HG02588 (cell line): ENCODE measurements around the gene GRAMD4.
A peak's percentile ranks its signal among the peaks of the same experiment; 100 is the strongest.

Experiments used
- ATAC-seq: cut with Tn5 transposase; IDR thresholded peaks from one replicate; pipeline ENCODE4 v1.9.1; 2021; ENCODE audit warnings: mild to moderate bottlenecking, moderate library complexity; ENCODE audit not compliant: unreplicated experiment

GRAMD4 gene, protein sequence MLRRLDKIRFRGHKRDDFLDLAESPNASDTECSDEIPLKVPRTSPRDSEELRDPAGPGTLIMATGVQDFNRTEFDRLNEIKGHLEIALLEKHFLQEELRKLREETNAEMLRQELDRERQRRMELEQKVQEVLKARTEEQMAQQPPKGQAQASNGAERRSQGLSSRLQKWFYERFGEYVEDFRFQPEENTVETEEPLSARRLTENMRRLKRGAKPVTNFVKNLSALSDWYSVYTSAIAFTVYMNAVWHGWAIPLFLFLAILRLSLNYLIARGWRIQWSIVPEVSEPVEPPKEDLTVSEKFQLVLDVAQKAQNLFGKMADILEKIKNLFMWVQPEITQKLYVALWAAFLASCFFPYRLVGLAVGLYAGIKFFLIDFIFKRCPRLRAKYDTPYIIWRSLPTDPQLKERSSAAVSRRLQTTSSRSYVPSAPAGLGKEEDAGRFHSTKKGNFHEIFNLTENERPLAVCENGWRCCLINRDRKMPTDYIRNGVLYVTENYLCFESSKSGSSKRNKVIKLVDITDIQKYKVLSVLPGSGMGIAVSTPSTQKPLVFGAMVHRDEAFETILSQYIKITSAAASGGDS

DNA sequence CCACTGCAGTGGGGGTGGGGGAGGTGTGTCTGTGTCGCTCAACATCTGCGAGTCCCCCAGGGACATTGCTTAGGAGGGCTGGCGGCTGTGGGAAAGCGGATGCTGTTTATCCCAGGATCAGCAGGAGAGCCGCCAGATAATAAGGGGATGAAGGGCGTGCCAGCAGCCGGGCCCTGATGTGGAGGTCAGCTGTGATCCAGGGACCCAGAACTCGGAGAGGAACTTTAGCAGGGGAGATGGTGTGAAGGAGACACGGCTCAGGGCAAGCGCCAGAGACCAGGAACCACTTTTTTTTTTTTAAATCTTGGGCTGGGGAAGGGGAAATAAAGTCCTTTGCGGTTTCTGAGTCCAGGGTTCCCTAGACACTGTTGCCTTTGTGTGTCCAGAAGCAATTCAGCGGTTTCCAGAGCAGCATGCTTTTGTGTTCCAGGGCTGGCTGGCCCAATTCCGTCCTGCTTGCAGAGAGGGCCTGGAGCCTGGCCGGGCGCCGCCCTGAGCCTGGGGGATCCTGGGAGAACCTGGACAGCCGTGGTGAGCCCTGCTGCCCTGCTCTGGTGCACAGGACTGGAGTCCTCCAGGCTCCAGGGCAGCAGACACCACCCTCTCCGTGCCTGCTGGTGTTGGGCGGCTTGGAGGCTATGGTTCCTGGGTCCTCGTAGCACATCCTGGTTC is at the start of gene GRAMD4:
Gene GRAMD4 (plus strand): TSS at position 557 of the 672 bp plus-strand sequence. CDS start 6,414 bp downstream, outside the sequence.
- no peak for ATAC-seq

DNA sequence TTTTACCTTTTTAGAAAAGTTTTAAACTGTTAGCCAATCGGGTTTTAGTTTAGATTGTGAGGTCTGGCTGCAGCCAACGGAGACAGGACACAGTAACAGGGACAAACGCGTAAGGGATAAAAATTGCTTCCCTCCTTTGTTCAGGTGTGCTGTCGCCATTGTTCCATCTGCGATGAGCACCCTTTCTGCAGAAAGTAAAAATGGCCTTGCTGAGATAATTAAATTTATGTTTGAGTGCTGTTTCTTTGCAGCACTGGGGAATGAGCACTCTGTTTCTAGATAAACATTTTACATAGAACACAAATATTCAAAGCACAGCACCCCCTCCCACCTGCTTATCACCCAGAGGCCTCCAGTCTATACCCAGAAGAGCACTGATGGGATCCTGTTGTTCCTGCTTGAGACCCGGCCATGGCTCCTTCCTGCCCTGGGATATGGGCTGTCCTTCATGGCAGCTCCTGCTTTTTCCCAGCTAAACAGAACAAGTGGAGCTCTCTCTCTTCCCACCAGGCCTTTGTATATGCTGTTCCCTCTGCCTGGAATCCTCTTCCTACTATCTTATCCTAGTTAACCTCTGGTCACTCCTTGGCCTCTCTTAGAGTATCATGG is 48.4 kb upstream of the GRAMD4 start:
- ATAC-seq: no peak

DNA sequence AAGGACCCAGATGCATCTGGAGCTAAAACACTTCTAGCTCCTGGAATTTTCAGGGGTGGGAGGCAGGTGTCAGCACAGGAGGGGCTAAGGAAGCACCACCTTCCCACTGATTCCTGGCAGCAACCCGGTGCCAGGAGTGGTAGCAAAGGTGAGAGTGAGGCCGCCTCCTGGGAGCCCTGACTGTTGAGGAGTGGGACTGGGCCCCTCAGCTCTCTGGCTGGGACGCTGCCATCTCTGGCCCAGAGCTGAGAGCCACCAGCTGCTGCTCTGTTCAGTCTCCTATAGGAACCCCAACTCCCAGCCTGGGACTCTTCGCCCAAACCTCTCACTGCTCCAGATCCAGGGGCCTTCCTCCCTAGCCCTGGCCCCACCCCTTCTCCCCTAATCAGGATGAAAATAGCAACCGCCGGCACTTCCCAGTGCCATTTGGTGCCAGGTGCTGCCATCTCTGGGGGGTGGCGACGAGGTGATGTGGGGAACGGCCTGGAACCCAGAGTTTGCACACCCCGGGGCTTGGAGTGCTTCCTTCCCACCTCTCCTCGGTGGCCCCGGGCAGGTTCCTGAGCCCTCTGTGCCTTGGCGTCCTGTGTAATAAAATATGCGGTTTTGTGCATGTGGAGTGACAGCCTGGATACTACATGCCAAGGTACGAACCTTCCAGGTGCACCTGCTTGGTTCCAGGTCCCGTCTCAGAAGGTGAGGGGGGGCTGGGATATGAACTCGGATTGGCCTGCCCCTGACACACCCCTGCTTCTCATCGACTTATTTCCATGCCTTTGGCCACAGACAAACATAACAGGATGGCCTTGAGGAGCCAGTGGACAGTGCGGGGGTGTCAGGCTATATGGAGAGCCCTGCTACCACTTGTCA is 47.0 kb upstream of the GRAMD4 start:
- no peak for ATAC-seq

DNA sequence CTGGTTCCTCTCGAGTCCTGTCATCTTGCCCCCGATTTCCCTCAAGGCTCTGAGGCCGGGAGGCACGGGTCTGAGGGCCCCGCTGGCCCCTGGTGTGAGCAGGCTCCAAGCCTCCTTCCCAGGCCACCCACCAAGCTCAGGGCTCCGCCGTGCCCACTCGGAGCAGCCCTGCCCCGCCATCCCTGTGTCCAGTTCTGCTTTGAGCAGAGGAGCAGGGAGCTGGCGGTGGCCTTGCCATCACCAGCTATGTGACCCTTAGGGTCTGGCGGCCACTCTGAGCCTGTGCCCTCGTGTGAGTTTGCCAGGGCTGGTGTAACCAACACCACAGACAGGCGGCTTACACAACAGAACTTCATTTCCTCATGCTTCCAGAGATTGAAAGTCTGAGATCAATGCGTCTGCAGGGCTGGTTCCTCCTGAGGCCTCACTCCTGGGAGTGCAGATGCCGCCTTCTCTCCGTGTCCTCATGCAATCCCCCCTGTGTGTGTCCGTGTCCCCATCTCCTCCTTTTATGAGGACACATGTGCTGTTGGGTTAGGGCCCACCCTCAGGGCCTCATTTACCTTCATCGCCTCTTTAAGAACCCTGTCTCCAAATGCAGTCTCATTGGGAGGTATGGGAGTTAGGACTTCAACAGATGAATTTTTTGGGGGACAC is 46.3 kb upstream of the GRAMD4 start:
- ATAC-seq: no peak

DNA sequence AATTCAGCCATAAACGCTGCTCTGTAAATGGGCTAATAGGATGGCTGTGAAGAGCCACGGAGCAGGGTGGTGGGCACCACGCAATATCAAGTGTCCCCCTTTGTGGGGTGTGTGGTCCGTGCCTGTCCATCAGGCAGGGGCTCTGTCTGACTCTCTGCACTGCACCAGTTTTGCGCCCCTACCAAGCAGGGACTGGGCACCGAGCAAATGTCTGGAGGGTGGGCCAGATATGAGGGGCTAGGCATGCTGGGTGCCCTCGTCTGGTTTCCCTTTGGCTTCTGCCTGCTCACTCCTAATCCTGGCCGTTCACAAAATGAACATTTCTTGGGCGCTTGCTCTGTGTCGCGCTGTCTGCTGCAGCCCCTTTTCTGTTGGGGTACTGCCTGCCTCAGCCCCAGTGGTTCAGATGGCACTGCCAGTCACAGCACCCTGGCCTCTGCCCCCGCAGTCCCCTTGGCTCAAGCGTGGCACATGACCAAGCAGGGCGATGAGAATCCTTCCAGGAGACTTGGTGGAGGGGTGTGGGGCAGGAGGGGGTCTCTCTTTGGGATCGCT is 45.7 kb upstream of the GRAMD4 start:
- no peak for ATAC-seq

DNA sequence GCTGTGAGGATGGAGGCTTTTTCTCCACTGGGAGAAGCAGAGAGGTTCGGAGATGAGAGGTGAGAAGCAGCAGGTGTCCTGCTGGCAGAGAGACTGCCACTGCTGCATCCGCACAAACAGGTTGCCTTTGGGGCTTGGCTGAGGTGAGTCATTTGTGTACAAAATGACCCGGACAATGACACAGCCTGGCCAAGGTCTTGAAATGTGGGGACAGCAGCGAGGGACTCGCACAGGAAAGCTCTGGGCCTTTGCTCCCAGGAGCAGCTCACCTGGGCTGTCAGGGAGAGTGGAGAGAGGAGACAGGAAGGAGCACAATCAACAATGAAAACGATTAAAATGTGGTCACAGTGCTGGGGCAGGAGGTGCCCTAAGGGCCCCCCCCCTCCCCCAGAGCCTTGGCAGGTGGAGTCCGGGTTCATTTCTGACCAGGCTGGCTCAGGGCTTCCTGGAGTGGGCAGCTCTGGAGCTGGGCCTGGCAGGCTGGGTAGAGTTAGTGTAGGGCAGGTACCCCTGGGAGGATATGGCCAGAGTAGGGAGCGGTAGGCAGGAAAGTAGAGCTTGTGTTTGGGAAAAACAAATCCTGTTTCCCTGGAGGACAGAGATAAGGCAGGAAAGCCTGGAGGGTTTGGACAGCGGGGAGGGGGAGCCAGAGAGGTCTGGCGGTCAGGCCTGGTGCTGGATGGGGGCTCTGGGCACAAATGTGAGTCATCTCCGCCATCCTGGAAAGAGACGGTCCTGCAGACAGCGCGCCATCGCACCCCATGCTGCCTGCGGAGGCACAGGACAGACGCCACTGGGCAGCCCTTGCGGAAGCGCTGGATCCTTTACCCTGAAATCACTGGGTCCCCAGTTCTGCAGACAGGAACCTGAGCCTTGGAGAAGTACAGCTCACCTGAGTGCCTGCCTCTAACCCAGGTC is 44.9 kb upstream of the GRAMD4 start:
- ATAC-seq: no peak

DNA sequence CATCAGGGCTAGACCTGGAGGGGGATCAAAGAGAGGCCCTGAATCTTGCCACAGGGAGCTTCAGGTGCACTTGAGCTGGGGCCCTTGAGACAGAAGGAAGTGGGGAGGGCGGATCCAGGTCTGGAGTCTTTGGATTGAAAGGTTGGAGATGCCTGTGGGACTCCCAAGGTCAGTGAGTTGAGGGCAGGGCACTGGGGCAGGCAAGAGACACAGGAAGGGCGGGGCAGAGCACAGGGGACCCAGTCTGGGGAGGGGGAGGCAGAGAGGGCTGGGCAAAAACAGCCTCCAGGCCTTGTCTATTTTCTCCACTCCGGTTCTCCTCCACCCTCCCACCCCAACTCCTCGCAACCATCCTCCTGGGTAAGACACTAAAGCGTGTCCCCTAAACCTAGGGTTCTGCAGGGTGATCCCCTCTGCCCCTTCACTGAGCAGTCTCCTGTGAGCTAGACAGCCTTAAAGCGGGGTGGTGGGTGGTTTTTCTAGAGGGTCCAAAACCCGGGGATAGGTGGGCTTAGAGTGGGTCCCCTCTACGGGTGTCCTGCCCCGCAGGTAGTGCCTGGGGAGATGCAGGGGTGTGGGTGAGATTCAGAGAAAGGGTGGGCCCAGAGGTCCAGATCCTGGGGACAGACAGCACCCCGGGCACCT is 44.2 kb upstream of the GRAMD4 start:
- no peak for ATAC-seq

DNA sequence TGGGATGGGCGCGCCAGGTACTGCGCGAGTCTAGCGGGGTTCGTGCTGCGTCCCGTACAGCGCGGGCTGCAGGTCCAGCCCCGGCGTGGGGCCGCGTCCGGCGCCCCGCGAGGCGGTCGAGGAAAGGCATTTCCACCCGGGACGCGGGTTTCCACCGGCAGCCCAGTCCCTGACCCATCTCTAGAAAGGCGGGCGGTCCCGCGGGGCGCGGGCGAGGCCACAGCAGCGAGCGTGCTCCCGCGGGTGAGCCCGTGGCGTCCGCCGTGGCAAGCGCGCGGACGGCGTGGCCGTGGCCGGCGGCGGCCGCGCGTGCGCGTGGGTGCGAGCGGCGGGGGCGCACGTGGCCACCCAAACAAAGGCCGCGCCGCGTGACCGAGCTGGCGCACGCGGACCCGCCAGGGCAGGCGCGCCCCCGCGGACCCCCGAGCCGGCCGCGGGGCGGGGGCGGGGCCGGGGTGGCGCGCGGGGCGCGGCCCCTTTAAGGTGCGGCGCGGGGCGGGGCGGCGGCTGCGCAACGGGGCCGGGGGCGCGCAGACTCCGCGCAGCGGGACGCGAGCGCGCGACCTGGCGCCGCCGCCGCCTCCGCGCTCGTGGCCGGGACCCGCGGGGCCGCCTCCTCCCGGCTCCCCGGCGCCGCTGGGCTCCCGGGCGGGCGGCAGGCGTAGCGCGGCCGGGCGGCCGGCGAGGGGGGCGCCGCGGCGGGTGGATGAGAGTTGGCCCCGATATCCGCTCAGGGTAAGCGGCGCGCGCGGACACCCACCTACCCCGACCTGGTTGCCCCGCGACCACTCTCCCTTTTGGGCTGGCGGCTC is 43.4 kb upstream of the GRAMD4 start:
- ATAC-seq: peak; percentile 52

DNA sequence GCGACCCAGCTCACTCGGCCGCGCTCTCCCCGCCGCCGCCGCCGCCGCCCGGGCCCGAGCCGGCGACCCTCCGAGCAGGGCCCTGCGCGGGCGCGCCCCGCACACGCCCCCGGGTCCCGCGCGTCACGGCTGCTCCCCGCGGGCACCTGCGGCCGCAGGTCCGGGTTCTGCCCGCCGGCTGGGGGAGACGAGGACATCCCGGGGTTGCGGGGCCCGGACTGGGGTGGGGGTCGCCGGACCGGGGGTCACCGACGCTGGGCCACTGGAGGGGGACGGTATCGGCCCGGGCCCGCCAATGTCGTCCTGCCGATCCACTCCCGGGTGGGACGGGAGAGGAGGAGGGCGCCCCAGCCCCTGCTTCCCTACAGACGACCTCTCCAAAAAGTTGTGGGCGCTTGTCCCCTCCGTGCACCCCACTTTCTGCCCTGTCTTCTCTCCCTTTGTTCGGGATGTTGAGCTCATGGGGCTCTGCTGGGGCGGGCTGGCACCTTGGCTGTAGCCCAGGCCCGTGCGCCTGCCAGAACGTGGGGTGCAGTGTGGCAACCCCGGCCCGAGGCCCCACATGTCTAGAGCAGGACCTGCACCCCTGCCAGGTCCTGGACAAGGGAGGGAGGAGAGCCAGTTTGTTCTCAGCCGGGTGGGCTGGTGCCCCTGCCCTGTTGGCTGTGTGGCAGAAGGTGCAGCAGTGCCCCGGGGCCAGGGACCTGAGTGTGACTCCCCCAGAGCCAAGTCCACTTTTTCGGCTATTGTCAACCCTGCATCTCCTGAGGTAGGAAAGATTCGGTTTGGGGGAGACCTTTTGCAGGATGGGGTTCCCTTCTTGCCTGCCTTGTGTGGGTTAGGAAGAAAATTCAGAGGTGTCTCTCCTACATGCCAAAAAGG is 42.6 kb upstream of the GRAMD4 start:
- peak; percentile 19 for ATAC-seq

DNA sequence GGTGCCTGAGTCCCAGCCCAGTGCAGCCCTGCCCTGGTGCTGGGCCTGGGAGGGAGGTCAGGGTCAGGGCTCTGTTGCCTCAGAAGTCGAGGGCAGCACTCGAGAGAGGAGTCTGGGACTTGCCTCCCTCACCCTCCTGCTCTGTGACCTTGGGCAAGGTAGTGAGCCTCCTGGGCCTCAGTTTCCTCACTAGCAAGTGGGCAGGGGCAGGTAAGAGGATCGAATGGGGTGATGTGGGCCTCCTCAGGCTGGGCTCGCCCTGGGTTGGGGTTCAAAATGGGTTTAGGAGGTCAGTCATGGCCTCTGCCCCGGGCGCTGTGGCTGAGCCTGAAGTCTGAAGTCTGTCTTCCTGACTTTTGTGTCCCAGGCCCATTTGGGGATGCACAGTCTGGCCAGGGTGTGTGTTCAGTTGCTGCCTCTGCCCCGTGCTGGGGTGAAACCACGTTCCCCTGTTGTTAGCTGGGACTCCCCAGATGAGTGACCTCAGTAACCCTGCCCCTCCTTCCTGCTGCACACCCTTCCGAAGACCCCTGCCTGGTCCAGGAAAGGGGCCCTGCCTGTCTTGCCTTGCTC is 41.8 kb upstream of the GRAMD4 start:
- no peak for ATAC-seq

DNA sequence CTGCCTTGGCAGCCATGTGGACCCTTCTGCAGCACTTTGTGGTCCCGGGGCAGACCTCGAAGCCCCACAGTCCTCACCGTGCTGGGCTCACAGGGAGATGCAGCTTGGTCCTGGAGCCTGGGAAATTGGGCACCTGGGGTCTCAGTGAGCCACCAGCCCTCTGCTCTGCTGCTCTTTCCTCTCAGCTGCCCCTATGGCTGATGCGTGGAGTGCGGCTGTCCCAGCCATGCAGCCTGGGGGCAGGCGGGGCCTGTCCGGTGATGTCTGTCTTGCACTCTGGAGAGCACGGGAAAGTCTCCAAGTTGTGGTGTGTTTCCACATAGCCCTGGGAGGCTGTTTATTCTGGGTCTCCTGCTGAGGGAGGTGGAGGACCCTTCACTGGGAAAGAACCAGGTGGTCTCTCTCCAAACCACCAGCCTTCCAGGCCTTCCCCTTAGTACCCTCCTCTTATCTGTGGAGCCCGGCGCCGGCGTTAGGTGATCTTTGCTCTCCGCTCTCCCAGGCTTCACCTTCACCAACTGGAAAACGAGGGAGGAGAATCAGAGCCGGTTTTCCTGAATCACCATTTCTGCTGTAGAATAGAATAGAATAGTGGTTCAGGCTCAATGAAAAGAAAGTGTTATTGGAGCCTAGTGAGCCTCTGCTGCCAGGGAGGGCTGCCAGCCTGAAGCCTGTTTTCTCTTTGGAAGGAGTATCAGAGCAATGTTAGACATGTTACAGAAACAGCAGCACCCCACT is 41.2 kb upstream of the GRAMD4 start:
- no peak for ATAC-seq

DNA sequence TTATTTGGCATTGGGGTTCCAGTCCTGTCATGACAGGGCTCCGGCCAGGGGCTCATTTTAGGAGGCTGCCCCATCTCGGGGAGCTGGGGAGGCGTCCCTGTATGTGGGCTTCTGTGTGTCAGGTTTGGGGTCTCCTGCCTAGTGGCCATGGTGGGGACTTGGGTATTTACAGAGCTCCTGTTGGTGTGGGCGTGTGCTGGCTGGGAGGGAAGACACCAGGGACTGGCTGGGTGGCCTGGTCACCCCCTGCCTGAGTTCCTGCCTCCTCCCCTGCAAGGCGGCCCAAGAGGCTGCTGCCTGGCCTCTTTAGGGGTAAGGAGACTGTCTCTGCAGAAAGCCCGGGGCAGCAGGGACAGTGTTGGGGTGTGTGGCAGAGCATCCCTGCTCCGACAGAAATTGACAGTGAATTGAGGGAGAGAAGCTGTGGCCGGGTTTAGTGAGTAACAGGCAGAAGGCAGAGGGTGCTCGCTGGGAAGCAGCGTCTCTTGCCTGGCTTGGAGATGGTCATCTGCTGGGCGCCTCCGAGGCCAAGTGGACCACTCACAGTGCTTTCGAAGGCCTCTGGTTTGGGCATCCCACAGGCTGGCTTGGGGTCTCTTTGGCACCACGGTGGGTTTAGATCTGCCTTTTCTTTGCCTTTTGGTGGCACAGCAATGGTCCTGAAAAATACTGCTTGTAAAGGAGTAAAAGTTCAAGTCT is 40.3 kb upstream of the GRAMD4 start:
- ATAC-seq: no peak

DNA sequence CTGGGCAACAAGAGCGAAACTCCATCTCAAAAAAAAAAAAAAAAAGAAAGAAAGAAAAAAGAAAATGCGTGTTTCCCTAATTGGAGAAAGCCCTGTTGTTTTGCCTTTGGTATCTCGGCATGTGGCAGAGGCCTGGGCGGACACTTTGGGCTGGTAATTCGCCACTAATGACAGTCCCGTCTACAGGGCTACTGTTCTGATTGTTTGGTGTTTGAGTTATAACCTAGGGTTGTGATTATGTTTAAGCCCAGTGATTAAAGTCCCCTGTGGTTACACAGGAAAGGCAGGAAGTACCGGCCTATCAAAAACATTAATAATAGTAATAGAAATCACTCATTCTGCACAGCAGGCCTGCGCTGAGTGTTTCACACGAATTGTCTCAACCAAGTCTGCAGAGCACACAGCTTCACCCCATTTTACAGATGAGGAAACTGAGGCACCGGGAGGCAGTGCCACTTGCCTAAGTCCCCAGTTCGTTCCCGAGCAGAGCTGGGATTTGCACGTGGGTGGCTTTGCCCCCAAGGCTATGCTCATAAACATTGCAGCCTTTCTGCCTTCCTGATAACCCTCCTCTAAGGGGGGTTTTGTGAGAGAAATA is 39.1 kb upstream of the GRAMD4 start:
- ATAC-seq: no peak

DNA sequence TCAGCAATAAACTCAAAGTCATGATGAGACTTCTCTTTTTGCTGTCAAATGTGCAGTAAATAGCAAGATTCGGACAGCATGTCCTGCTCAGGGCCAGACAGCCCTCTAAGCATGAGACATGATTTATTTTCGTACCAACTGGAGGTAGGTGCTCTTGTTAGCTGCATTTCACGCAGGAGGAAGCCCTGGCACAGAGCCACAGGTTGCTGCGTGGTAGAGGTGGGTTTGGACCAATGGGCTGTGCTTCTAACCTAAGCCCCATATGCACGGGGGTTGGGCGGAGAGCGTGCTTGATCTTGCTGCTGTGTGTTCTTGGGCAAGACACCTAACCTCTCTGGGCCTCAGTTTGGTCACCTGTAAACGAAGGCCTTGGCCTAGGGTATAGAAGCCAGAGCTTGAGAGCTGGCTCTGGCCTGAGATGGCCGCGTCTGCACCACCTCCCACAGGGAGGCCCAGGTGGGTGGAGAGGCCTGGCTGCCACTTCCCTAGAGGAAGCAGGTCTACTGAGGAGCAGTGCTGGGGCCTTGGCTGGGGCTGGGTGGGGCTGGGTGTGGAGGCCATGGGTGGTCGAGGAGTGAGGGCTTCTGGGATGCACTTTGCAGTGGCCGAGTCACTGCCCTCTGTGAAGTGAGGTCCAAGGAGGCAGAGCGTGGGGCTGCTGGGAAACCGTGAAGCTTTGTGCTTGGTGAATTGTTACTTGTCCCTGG is 38.5 kb upstream of the GRAMD4 start:
- ATAC-seq: no peak
